Measurements from ENCODE around the gene COIL.
A peak's percentile ranks its signal among the peaks of the same experiment; 100 is the strongest.
"Not testable (repeated sequence)": the region's sequence is repeated elsewhere in the genome, so short reads cannot be mapped to it uniquely, and the experiment has no call there.

Gene COIL

DNA sequence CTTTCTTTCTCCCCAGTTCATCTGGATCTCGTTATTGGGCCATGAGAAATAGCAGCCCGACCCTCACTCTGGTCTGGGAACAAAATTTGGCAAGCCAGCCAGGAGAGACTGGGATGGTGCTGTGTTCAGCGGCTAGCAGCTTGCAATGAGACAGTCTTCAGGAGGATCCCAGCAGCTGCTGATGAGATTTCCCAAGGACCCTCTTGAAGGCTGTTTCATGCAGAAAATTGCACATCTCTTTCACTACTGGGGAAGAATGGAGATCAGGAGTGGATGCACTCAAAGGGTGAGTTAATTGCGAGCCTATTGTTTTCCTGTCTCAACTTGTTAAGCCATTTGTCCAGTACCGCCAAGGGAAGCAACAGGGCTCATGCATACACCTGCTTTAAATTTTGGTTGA, 5.5 kb upstream of the COIL start:
- H3K27me3 Mint-ChIP-seq (ENCODE audit: low read depth), result peaks cover 15% of the 10 kb centered on the region
- H3K27ac Mint-ChIP-seq, result no peak overlapping the region
- H3K4me3 Mint-ChIP-seq, result no peak overlapping the region
- no peaks in the 10 kb centered on the region for H3K9me3 Mint-ChIP-seq
- H3K36me3 Mint-ChIP-seq (ENCODE audit: low read depth), result no peaks in the 10 kb centered on the region
- H3K4me1 Mint-ChIP-seq (ENCODE audit: low read depth), result peaks cover 2% of the 10 kb centered on the region

DNA sequence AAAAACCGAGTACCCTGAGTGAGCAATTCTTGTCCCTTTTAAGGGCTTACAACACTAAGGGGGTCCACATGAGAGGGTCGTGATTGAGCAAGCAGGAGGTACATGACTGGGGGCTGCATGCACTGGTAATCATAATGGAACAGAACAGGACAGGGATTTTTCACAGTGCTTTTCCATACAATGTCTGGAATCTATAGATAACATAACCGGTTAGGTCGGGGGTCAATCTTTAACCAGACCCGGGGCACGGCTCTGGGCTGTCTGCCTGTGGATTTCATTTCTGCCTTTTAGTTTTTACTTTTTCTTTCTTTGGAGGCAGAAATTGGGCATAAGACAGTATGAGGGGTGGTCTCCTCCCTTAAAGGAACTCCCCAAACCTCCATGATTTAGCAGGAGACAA, 4.8 kb upstream of the COIL start:
- H3K9me3 Mint-ChIP-seq; H3K36me3 Mint-ChIP-seq (ENCODE audit: low read depth); H3K27ac Mint-ChIP-seq; H3K4me1 Mint-ChIP-seq (ENCODE audit: low read depth); H3K4me3 Mint-ChIP-seq: not testable (repeated sequence)
- peaks cover 12% of the 10 kb centered on the region for H3K27me3 Mint-ChIP-seq (ENCODE audit: low read depth)

GRCh38 chr17:56965241-56965640, 4.4 kb upstream of the COIL start:
- H3K4me1 Mint-ChIP-seq (ENCODE audit: low read depth); H3K27ac Mint-ChIP-seq; H3K9me3 Mint-ChIP-seq; H3K36me3 Mint-ChIP-seq (ENCODE audit: low read depth); H3K4me3 Mint-ChIP-seq: not testable (repeated sequence)
- peaks cover 12% of the 10 kb centered on the region for H3K27me3 Mint-ChIP-seq (ENCODE audit: low read depth)

GRCh38 chr17:56956992-56957391, 3.9 kb downstream of the COIL start:
- Mint-ChIP-seq H3K27me3 (ENCODE audit: low read depth) (no peaks in the 10 kb centered on the region), H3K4me3 (no peak overlapping the region), H3K36me3 (ENCODE audit: low read depth) (peaks cover 2% of the 10 kb centered on the region), H3K9me3 (no peaks in the 10 kb centered on the region), H3K27ac (no peak overlapping the region), H3K4me1 (ENCODE audit: low read depth) (peaks cover 22% of the 10 kb centered on the region)

- Mint-ChIP-seq H3K27ac (no peak overlapping the region), H3K27me3 (ENCODE audit: low read depth) (no peaks in the 10 kb centered on the region), H3K9me3 (no peaks in the 10 kb centered on the region), H3K4me3 (no peak overlapping the region), H3K36me3 (ENCODE audit: low read depth) (peaks cover 16% of the 10 kb centered on the region), H3K4me1 (ENCODE audit: low read depth) (peaks cover 12% of the 10 kb centered on the region)
Observed at GRCh38 chr17:56949595-56949994, 11.3 kb downstream of the COIL start.

GRCh38 chr17:56948491-56948890, 12.4 kb downstream of the COIL start:
- Mint-ChIP-seq H3K27me3 (ENCODE audit: low read depth) (no peaks in the 10 kb centered on the region), H3K4me3 (no peak overlapping the region), H3K9me3 (no peaks in the 10 kb centered on the region), H3K27ac (no peak overlapping the region), H3K4me1 (ENCODE audit: low read depth) (peaks cover 10% of the 10 kb centered on the region), H3K36me3 (ENCODE audit: low read depth) (peaks cover 21% of the 10 kb centered on the region)

DNA sequence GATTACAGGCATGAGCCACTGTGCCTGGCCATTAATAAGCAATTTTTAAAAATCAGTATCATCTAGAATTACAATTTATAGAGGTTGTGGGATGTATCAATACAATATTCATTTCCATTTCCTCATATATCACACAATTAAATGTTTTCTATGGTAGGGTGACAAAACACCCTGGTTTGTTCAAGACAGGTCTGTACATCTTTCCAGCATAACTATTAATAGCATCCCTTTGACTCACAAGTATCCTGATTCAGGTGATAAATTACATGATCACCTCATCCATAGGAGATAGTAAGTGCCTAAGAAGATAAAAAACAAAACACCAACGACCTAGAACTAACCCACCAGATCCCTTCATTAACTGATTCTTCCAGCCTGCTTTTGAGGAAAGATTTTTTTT, 13.1 kb downstream of the COIL start:
- Mint-ChIP-seq H3K27ac (no peak overlapping the region), H3K36me3 (ENCODE audit: low read depth) (peaks cover 25% of the 10 kb centered on the region), H3K27me3 (ENCODE audit: low read depth) (no peaks in the 10 kb centered on the region)

GRCh38 chr17:56945938-56946505, 14.8 kb downstream of the COIL start:
- H3K36me3 Mint-ChIP-seq (ENCODE audit: low read depth), result peaks cover 33% of the 10 kb centered on the region
- H3K9me3 Mint-ChIP-seq, result no peaks in the 10 kb centered on the region
- H3K27ac Mint-ChIP-seq, result no peak overlapping the region

More for the DNA sequence above, 13.1 kb downstream of the COIL start:
- H3K9me3 Mint-ChIP-seq, result no peaks in the 10 kb centered on the region
- H3K4me3 Mint-ChIP-seq, result no peak overlapping the region
- H3K4me1 Mint-ChIP-seq (ENCODE audit: low read depth), result peaks cover 8% of the 10 kb centered on the region

GRCh38 chr17:56943505-56944125, 17.2 kb downstream of the COIL start:
- no peaks in the 10 kb centered on the region for H3K9me3 Mint-ChIP-seq
- no peaks in the 10 kb centered on the region for H3K27me3 Mint-ChIP-seq (ENCODE audit: low read depth)
- peaks cover 28% of the 10 kb centered on the region for H3K36me3 Mint-ChIP-seq (ENCODE audit: low read depth)
- H3K27ac Mint-ChIP-seq, result no peak overlapping the region
- no peak overlapping the region for H3K4me3 Mint-ChIP-seq
- peaks cover 2% of the 10 kb centered on the region for H3K4me1 Mint-ChIP-seq (ENCODE audit: low read depth)

More at GRCh38 chr17:56945938-56946505, 14.8 kb downstream of the COIL start:
- H3K27me3 Mint-ChIP-seq (ENCODE audit: low read depth), result no peaks in the 10 kb centered on the region
- H3K4me1 Mint-ChIP-seq (ENCODE audit: low read depth), result peaks cover 8% of the 10 kb centered on the region
- no peak overlapping the region for H3K4me3 Mint-ChIP-seq

- Mint-ChIP-seq H3K36me3 (ENCODE audit: low read depth) (peaks cover 39% of the 10 kb centered on the region), H3K27ac (no peak overlapping the region)
Observed at GRCh38 chr17:56939869-56940484, 20.9 kb downstream of the COIL start.

GRCh38 chr17:56938206-56938605, 22.6 kb downstream of the COIL start:
- Mint-ChIP-seq H3K4me1 (ENCODE audit: low read depth) (peaks cover 23% of the 10 kb centered on the region), H3K36me3 (ENCODE audit: low read depth) (peaks cover 42% of the 10 kb centered on the region), H3K27ac (peak overlapping the region; percentile 41)
- H3K27me3 Mint-ChIP-seq (ENCODE audit: low read depth); H3K9me3 Mint-ChIP-seq; H3K4me3 Mint-ChIP-seq: not testable (repeated sequence)

More at GRCh38 chr17:56939869-56940484, 20.9 kb downstream of the COIL start:
- peaks cover 17% of the 10 kb centered on the region for H3K4me1 Mint-ChIP-seq (ENCODE audit: low read depth)
- H3K9me3 Mint-ChIP-seq, result no peaks in the 10 kb centered on the region
- H3K4me3 Mint-ChIP-seq, result no peak overlapping the region
- no peaks in the 10 kb centered on the region for H3K27me3 Mint-ChIP-seq (ENCODE audit: low read depth)

DNA sequence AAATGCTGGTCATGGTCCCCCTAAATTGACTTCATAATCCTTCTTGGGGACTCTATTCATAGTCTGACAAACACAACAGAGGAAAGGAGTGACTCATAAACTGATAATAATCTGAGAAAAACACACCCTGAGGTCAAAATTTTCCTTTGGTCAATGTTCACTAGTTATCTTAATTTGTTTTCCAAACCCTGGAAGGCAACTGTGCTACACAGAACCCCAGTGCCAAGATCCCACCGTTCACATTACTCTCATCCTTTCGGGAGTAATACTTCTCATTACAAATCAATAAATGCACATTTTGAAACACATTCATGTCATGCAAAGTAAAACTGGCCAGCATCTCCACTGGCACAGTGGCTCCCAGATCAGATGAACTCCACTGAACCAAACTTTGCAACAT, 23.2 kb downstream of the COIL start:
- no peaks in the 10 kb centered on the region for H3K27me3 Mint-ChIP-seq (ENCODE audit: low read depth)
- no peaks in the 10 kb centered on the region for H3K9me3 Mint-ChIP-seq
- no peak overlapping the region for H3K4me3 Mint-ChIP-seq
- H3K36me3 Mint-ChIP-seq (ENCODE audit: low read depth), result peaks cover 44% of the 10 kb centered on the region
- peaks cover 23% of the 10 kb centered on the region for H3K4me1 Mint-ChIP-seq (ENCODE audit: low read depth)
- H3K27ac Mint-ChIP-seq, result peak overlapping the region; percentile 41

DNA sequence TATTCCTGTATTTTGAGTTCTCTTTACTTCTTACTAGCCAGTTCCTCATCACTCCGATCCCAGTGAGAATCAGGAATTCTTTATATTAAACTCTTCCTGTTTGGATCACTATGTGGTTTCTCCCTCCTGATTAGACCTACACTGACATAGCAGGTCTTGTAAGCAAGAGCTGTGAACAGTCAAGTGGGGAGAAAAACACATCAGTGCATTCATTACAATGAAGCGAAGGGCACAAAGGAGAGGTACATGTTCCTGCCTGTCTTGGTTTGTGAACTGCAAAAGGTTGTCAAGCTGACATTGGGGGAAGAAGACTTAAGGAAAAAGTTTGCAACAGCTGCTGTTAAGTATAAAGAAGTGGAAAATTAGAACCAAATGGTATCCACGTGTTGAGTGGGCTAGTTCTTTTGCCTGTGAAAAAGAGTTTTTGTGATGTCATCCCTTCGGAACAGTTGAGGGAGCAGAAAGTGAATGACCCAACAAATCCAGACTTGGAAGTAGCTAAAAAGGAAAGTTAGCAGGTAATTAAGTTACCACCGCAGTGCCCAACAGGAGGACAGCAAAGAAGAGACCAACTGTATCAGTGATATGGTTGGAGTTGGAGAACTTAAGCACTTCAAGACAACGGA, 24.0 kb downstream of the COIL start:
- Mint-ChIP-seq H3K36me3 (ENCODE audit: low read depth) (peaks cover 42% of the 10 kb centered on the region), H3K4me3 (no peak overlapping the region), H3K9me3 (no peaks in the 10 kb centered on the region), H3K27me3 (ENCODE audit: low read depth) (no peaks in the 10 kb centered on the region), H3K4me1 (ENCODE audit: low read depth) (peaks cover 23% of the 10 kb centered on the region), H3K27ac (peak overlapping the region; percentile 32)

DNA sequence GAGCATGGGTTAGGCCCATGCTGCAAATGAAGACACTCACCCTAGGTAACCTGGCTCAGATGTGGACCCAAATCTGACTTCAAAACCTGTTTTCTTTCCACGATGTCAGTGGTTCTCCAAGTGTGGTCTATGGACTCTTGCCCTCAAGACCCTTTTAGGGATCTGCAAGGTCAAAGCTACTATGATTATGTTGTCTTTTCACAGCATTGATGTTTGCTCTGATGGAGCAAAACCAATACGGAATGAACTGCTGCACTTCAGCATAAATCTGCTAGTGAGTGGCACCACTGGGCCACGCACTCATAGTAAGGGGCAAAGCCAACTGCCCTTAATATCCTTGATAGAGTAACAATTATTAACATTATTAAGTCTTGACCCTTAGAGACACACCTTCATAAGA, 25.4 kb downstream of the COIL start:
- peaks cover 23% of the 10 kb centered on the region for H3K4me1 Mint-ChIP-seq (ENCODE audit: low read depth)
- no peak overlapping the region for H3K27ac Mint-ChIP-seq
- H3K4me3 Mint-ChIP-seq, result no peak overlapping the region
- H3K27me3 Mint-ChIP-seq (ENCODE audit: low read depth), result no peaks in the 10 kb centered on the region
- peaks cover 10% of the 10 kb centered on the region for H3K9me3 Mint-ChIP-seq
- H3K36me3 Mint-ChIP-seq (ENCODE audit: low read depth), result peaks cover 38% of the 10 kb centered on the region

- Mint-ChIP-seq H3K4me3 (no peak overlapping the region), H3K9me3 (peaks cover 20% of the 10 kb centered on the region), H3K27me3 (ENCODE audit: low read depth) (no peaks in the 10 kb centered on the region), H3K36me3 (ENCODE audit: low read depth) (peaks cover 33% of the 10 kb centered on the region), H3K27ac (peak overlapping the region; percentile 34), H3K4me1 (ENCODE audit: low read depth) (peaks cover 21% of the 10 kb centered on the region)
Observed at GRCh38 chr17:56934280-56934679, 26.6 kb downstream of the COIL start.
